H7 (cell line): ENCODE measurements around the gene COL1A1. TPM values are rescaled to one million over a fixed set of nuclear protein-coding genes. Genes with fewer than 3 reads are reported as not detected.
A peak's percentile ranks its signal among the peaks of the same experiment; 100 is the strongest.

ENCODE experiments used
- DNase-seq: peaks from one replicate; pipeline ENCODE4 v3.0.0; 2012
- H3K27me3 ChIP-seq: 2 replicates; pipeline ENCODE4 v1.6.0; 2011; ENCODE audit warnings: mild to moderate bottlenecking, low read length; ENCODE audit not compliant: control insufficient read depth, insufficient read depth
- H3K36me3 ChIP-seq: replicated peaks from 2 replicates; pipeline ENCODE4 v1.5.1; 2011; ENCODE audit warnings: low read length; ENCODE audit not compliant: control insufficient read depth, insufficient read depth
- H3K4me3 ChIP-seq: 2 replicates; pipeline ENCODE4 v1.5.1; 2011; ENCODE audit warnings: low read depth, mild to moderate bottlenecking, control low read depth, low read length, moderate library complexity; ENCODE audit not compliant: insufficient read depth
- total RNA-seq: library from RNA; depleted of rRNA; stranded (reverse); fragments of >200 nt; shearing (Covaris generic); gene quantifications from 2 replicates; pipeline ENCODE4 v1.2.3, GENCODE V29; 2014

The COL1A1 gene
- total RNA-seq, 1 experiment from 2014 or later: 8.2 TPM

- Histone ChIP-seq H3K27me3 (peaks cover 6% of the 10 kb centered on the region), H3K36me3 (no peaks in the 10 kb centered on the region), H3K4me3 (no peak overlapping the region)
- DNase-seq: no peak
These were observed 7.7 kb upstream of the COL1A1 start for GRCh38 chr17:50209133-50209471.

GRCh38 chr17:50208611-50209061 lies 7.2 kb upstream of the COL1A1 start:
- Histone ChIP-seq H3K4me3 (no peak overlapping the region), H3K27me3 (peaks cover 6% of the 10 kb centered on the region), H3K36me3 (no peaks in the 10 kb centered on the region)
- DNase-seq: peak; percentile 33

GRCh38 chr17:50207792-50208567 lies 6.5 kb upstream of the COL1A1 start:
- DNase-seq: peak; percentile 74
- H3K4me3 ChIP-seq: no peak overlapping the region

GRCh38 chr17:50207315-50207714 lies 5.9 kb upstream of the COL1A1 start:
- no peak for DNase-seq
- peaks cover 13% of the 10 kb centered on the region for H3K27me3 ChIP-seq
- no peaks in the 10 kb centered on the region for H3K36me3 ChIP-seq
- H3K4me3 ChIP-seq: no peak overlapping the region

More at GRCh38 chr17:50207792-50208567, 6.5 kb upstream of the COL1A1 start:
- peaks cover 6% of the 10 kb centered on the region for H3K27me3 ChIP-seq
- no peaks in the 10 kb centered on the region for H3K36me3 ChIP-seq

- Histone ChIP-seq H3K36me3 (no peaks in the 10 kb centered on the region), H3K4me3 (no peak overlapping the region), H3K27me3 (peaks cover 18% of the 10 kb centered on the region)
- peak; percentile 93 for DNase-seq
These were observed 5.3 kb upstream of the COL1A1 start for GRCh38 chr17:50206604-50207293.

- peak; percentile 37 for DNase-seq
- Histone ChIP-seq H3K4me3 (no peak overlapping the region), H3K36me3 (no peaks in the 10 kb centered on the region), H3K27me3 (peaks cover 25% of the 10 kb centered on the region)
These were observed 4.6 kb upstream of the COL1A1 start for GRCh38 chr17:50205963-50206505.

GRCh38 chr17:50205111-50205962 lies 3.9 kb upstream of the COL1A1 start:
- Histone ChIP-seq H3K36me3 (no peaks in the 10 kb centered on the region), H3K4me3 (no peak overlapping the region), H3K27me3 (peaks cover 28% of the 10 kb centered on the region)
- peak; percentile 43 for DNase-seq

GRCh38 chr17:50204431-50204830 lies 3.0 kb upstream of the COL1A1 start:
- no peaks in the 10 kb centered on the region for H3K36me3 ChIP-seq

GRCh38 chr17:50203604-50204345 lies 2.3 kb upstream of the COL1A1 start:
- DNase-seq: peak; percentile 51

More at GRCh38 chr17:50204431-50204830, 3.0 kb upstream of the COL1A1 start:
- Histone ChIP-seq H3K4me3 (no peak overlapping the region), H3K27me3 (peaks cover 28% of the 10 kb centered on the region)
- no peak for DNase-seq

GRCh38 chr17:50203086-50203485 lies 1.7 kb upstream of the COL1A1 start:
- Histone ChIP-seq H3K4me3 (no peak overlapping the region), H3K27me3 (peaks cover 28% of the 10 kb centered on the region), H3K36me3 (peaks cover 1% of the 10 kb centered on the region)
- peak; percentile 54 for DNase-seq

More at GRCh38 chr17:50203604-50204345, 2.3 kb upstream of the COL1A1 start:
- Histone ChIP-seq H3K4me3 (no peak overlapping the region), H3K27me3 (peaks cover 28% of the 10 kb centered on the region), H3K36me3 (no peaks in the 10 kb centered on the region)

- peak; percentile 98 for DNase-seq
- peaks cover 21% of the 10 kb centered on the region for H3K36me3 ChIP-seq
- peaks cover 28% of the 10 kb centered on the region for H3K27me3 ChIP-seq
- peak overlapping the region; percentile 57 for H3K4me3 ChIP-seq
These were observed 765 bp downstream of the COL1A1 start for GRCh38 chr17:50200457-50201275.

- H3K4me3 ChIP-seq: peak overlapping the region; percentile 57
- peaks cover 21% of the 10 kb centered on the region for H3K36me3 ChIP-seq
- peak; percentile 98 for DNase-seq
- H3K27me3 ChIP-seq: peaks cover 25% of the 10 kb centered on the region
These were observed 1.5 kb downstream of the COL1A1 start for GRCh38 chr17:50199803-50200456.
